Trophoblast cell (in vitro differentiated cells and primary cell): ENCODE measurements around the gene CERS6.

Experiments
- DNase-seq, 2 donors: peaks; one replicate each; pipeline ENCODE4 v3.0.0-alpha.2; 2016
- H2AFZ ChIP-seq: 2 replicates; pipeline ENCODE4 v1.6.1; 2013; ENCODE audit warnings: low read length, moderate library complexity, mild to moderate bottlenecking; ENCODE audit not compliant: insufficient read depth, poor library complexity
- H2AK5ac ChIP-seq: 2 replicates; pipeline ENCODE4 v1.6.1; 2013; ENCODE audit warnings: mild to moderate bottlenecking, low read length
- H2BK120ac ChIP-seq: 2 replicates; pipeline ENCODE4 v1.6.1; 2013; ENCODE audit warnings: low read length, mild to moderate bottlenecking, moderate library complexity; ENCODE audit not compliant: insufficient read depth, poor library complexity
- H2BK12ac ChIP-seq: 2 replicates; pipeline ENCODE4 v1.6.1; 2013; ENCODE audit warnings: mild to moderate bottlenecking, low read length, moderate library complexity
- H2BK5ac ChIP-seq: 2 replicates; pipeline ENCODE4 v1.6.1; 2013; ENCODE audit warnings: low read length, low read depth, moderate library complexity, mild to moderate bottlenecking; ENCODE audit not compliant: poor library complexity
- H3K14ac ChIP-seq: 2 replicates; pipeline ENCODE4 v1.6.1; 2013; ENCODE audit warnings: mild to moderate bottlenecking, low read length
- H3K18ac ChIP-seq: 2 replicates; pipeline ENCODE4 v1.6.1; 2013; ENCODE audit warnings: mild to moderate bottlenecking, low read length
- H3K23ac ChIP-seq: 2 replicates; pipeline ENCODE4 v1.6.1; 2013; ENCODE audit warnings: low read length
- H3K27ac ChIP-seq: 2 replicates; pipeline ENCODE4 v1.5.1; 2013; ENCODE audit warnings: low read depth, mild to moderate bottlenecking, inconsistent platforms, low read length, moderate library complexity
- H3K27me3 ChIP-seq: 2 replicates; pipeline ENCODE4 v1.6.1; 2013; ENCODE audit warnings: inconsistent platforms, mild to moderate bottlenecking, low read length, moderate library complexity; ENCODE audit not compliant: insufficient read depth
- H3K36me3 ChIP-seq, 2 experiments: 1 replicate in 1 of 2; 2 replicates in 1 of 2; pipeline ENCODE4 v1.6.1; 2013; ENCODE audit warnings: low read length in 2 of 2, mild to moderate bottlenecking in 2 of 2, moderate library complexity in 1 of 2; ENCODE audit not compliant: insufficient read depth in 2 of 2, control insufficient read depth in 1 of 2
- H3K4ac ChIP-seq: 2 replicates; pipeline ENCODE4 v1.6.1; 2013; ENCODE audit warnings: low read depth, mild to moderate bottlenecking, low read length, moderate library complexity
- H3K4me1 ChIP-seq, 2 experiments: 1 replicate in 1 of 2; 2 replicates in 1 of 2; pipeline ENCODE4 v1.6.1; 2013; ENCODE audit warnings: low read length in 2 of 2, mild to moderate bottlenecking in 2 of 2, moderate library complexity in 1 of 2; ENCODE audit not compliant: insufficient read depth in 2 of 2, control insufficient read depth in 1 of 2
- H3K4me2 ChIP-seq: 2 replicates; pipeline ENCODE4 v1.6.1; 2013; ENCODE audit warnings: inconsistent platforms, mild to moderate bottlenecking, low read length, moderate library complexity
- H3K4me3 ChIP-seq: 2 replicates; pipeline ENCODE4 v1.5.1; 2013; ENCODE audit warnings: mild to moderate bottlenecking, low read depth, low read length, inconsistent platforms
- H3K79me1 ChIP-seq: one replicate; pipeline ENCODE4 v1.6.1; 2013; ENCODE audit warnings: low read length
- H3K79me2 ChIP-seq: 2 replicates; pipeline ENCODE4 v1.6.1; 2013; ENCODE audit warnings: low read length, mild to moderate bottlenecking; ENCODE audit not compliant: control insufficient read depth, insufficient read depth, poor library complexity
- H3K9ac ChIP-seq: 2 replicates; pipeline ENCODE4 v1.6.1; 2013; ENCODE audit warnings: mild to moderate bottlenecking, low read length
- H3K9me3 ChIP-seq: 2 replicates; pipeline ENCODE4 v1.6.1; 2013; ENCODE audit warnings: low read depth, mild to moderate bottlenecking, control low read depth, inconsistent platforms, low read length; ENCODE audit not compliant: insufficient read depth
- H4K12ac ChIP-seq: 2 replicates; pipeline ENCODE4 v1.6.1; 2013; ENCODE audit warnings: low read depth, mild to moderate bottlenecking, low read length, moderate library complexity
- H4K8ac ChIP-seq: 2 replicates; pipeline ENCODE4 v1.6.1; 2013; ENCODE audit warnings: low read depth, mild to moderate bottlenecking, low read length, moderate library complexity
- H4K91ac ChIP-seq: one replicate; pipeline ENCODE4 v1.6.1; 2013; ENCODE audit warnings: low read depth, mild to moderate bottlenecking, low read length, moderate library complexity
- WGBS: extraction: QIAGEN DNeasy Blood & Tissue Kit; methylation state at CpG from one replicate; pipeline ENCODE4 v1.1.7; 2013; ENCODE audit warnings: missing lambda C conversion rate; ENCODE audit not compliant: insufficient read length, insufficient coverage; ENCODE audit errors: extremely low coverage; 5-methylcytosine and 5-hydroxymethylcytosine counted together

Gene CERS6

GRCh38 chr2:168577885-168578284 is 121.8 kb downstream of the CERS6 start:
- H3K79me1 ChIP-seq = no peaks in the 10 kb centered on the region
- no peak overlapping the region for H3K4ac ChIP-seq
- no peak overlapping the region for H2BK12ac ChIP-seq
- no peak overlapping the region for H4K12ac ChIP-seq
- H2AFZ ChIP-seq = no peak overlapping the region
- no peak overlapping the region for H2AK5ac ChIP-seq
- H2BK5ac ChIP-seq = no peak overlapping the region
- DNase-seq = peak in 1 of 2 donors; percentile 23
- no peak overlapping the region for H3K18ac ChIP-seq
- H3K14ac ChIP-seq = no peak overlapping the region
- H3K4me2 ChIP-seq = no peak overlapping the region
- H3K4me3 ChIP-seq = no peak overlapping the region
- no peak overlapping the region for H2BK120ac ChIP-seq
- H3K36me3 ChIP-seq = no peaks in the 10 kb centered on the region
- H4K8ac ChIP-seq = no peak overlapping the region
- H3K23ac ChIP-seq = no peak overlapping the region
- no peak overlapping the region for H3K27ac ChIP-seq
- no peak overlapping the region for H4K91ac ChIP-seq
- no peaks in the 10 kb centered on the region for H3K9me3 ChIP-seq
- H3K27me3 ChIP-seq = no peaks in the 10 kb centered on the region
- H3K4me1 ChIP-seq = no peaks in the 10 kb centered on the region
- no peak overlapping the region for H3K9ac ChIP-seq
- H3K79me2 ChIP-seq = no peaks in the 10 kb centered on the region
- WGBS = no CpG with 5 or more reads among the region's 5 CpGs

GRCh38 chr2:168583064-168583709 is 127.1 kb downstream of the CERS6 start:
- no peak for DNase-seq
- Histone ChIP-seq H2BK12ac (no peak overlapping the region), H3K36me3 (no peaks in the 10 kb centered on the region), H3K9ac (no peak overlapping the region), H3K4me2 (no peak overlapping the region), H3K18ac (no peak overlapping the region), H3K4ac (no peak overlapping the region), H3K79me1 (no peaks in the 10 kb centered on the region), H2AFZ (no peak overlapping the region), H2BK120ac (no peak overlapping the region), H2BK5ac (no peak overlapping the region), H3K4me1 (no peaks in the 10 kb centered on the region), H3K4me3 (no peak overlapping the region), H3K27ac (no peak overlapping the region), H3K9me3 (no peaks in the 10 kb centered on the region), H3K27me3 (no peaks in the 10 kb centered on the region), H3K79me2 (no peaks in the 10 kb centered on the region), H2AK5ac (no peak overlapping the region), H3K14ac (no peak overlapping the region), H4K8ac (no peak overlapping the region), H4K12ac (no peak overlapping the region), H4K91ac (no peak overlapping the region), H3K23ac (no peak overlapping the region)
- WGBS = 100% methylated on average over 3 of the region's 5 CpGs

GRCh38 chr2:168583710-168584521 is 127.8 kb downstream of the CERS6 start:
- no peak overlapping the region for H2BK12ac ChIP-seq
- no peaks in the 10 kb centered on the region for H3K9me3 ChIP-seq
- H3K4me1 ChIP-seq = no peaks in the 10 kb centered on the region
- no peaks in the 10 kb centered on the region for H3K79me1 ChIP-seq
- peak in 1 of 2 donors; percentile 9 for DNase-seq
- WGBS = no CpG with 5 or more reads among the region's 5 CpGs
- no peaks in the 10 kb centered on the region for H3K79me2 ChIP-seq
- H2AFZ ChIP-seq = no peak overlapping the region
- H3K27ac ChIP-seq = no peak overlapping the region
- H2BK5ac ChIP-seq = no peak overlapping the region
- H4K8ac ChIP-seq = no peak overlapping the region
- no peak overlapping the region for H3K4me3 ChIP-seq
- H3K4ac ChIP-seq = no peak overlapping the region
- no peaks in the 10 kb centered on the region for H3K36me3 ChIP-seq
- H2AK5ac ChIP-seq = no peak overlapping the region
- H3K14ac ChIP-seq = no peak overlapping the region
- H3K23ac ChIP-seq = no peak overlapping the region
- no peak overlapping the region for H4K91ac ChIP-seq
- H3K27me3 ChIP-seq = no peaks in the 10 kb centered on the region
- no peak overlapping the region for H3K9ac ChIP-seq
- H2BK120ac ChIP-seq = no peak overlapping the region
- no peak overlapping the region for H4K12ac ChIP-seq
- no peak overlapping the region for H3K18ac ChIP-seq
- H3K4me2 ChIP-seq = no peak overlapping the region

GRCh38 chr2:168584911-168585310 is 128.8 kb downstream of the CERS6 start:
- H2BK120ac ChIP-seq = no peak overlapping the region
- no peak overlapping the region for H2BK5ac ChIP-seq
- no peak overlapping the region for H3K14ac ChIP-seq
- H4K91ac ChIP-seq = no peak overlapping the region
- no peak overlapping the region for H3K27ac ChIP-seq
- H3K36me3 ChIP-seq = no peaks in the 10 kb centered on the region
- no peak overlapping the region for H3K18ac ChIP-seq
- no peaks in the 10 kb centered on the region for H3K27me3 ChIP-seq
- no peak overlapping the region for H3K9ac ChIP-seq
- H4K8ac ChIP-seq = no peak overlapping the region
- H2AFZ ChIP-seq = no peak overlapping the region
- no peaks in the 10 kb centered on the region for H3K79me1 ChIP-seq
- DNase-seq = no peak
- H3K23ac ChIP-seq = no peak overlapping the region
- H2AK5ac ChIP-seq = no peak overlapping the region
- H3K4me3 ChIP-seq = no peak overlapping the region
- H3K79me2 ChIP-seq = no peaks in the 10 kb centered on the region
- H3K4me2 ChIP-seq = no peak overlapping the region
- H3K4me1 ChIP-seq = peaks cover 0 to under 1% of the 10 kb centered on the region in 2 experiments
- H3K9me3 ChIP-seq = no peaks in the 10 kb centered on the region
- no peak overlapping the region for H3K4ac ChIP-seq
- H4K12ac ChIP-seq = no peak overlapping the region
- H2BK12ac ChIP-seq = no peak overlapping the region
